WTC11 (cell line): ENCODE measurements around the gene EHD1.

Experiments
- CTCF ChIP-seq: fragments of 200-600 bp; IDR thresholded peaks from 2 replicates; pipeline ENCODE4 v1.8.0; 2022; ENCODE audit warnings: antibody characterized with exemption
- MAX ChIP-seq: sonication (generic); formaldehyde crosslinking; IDR thresholded peaks from 2 replicates; pipeline ENCODE4 v1.8.0; 2022; ENCODE audit warnings: mild to moderate bottlenecking, missing genetic modification reagents
- PRDM15 ChIP-seq: sonication (generic); formaldehyde crosslinking; IDR thresholded peaks from 2 replicates; pipeline ENCODE4 v1.8.0; 2022; ENCODE audit warnings: missing genetic modification reagents
- SMAD4 ChIP-seq: sonication (generic); formaldehyde crosslinking; IDR thresholded peaks from 2 replicates; pipeline ENCODE4 v1.8.0; 2022; ENCODE audit warnings: mild to moderate bottlenecking, missing genetic modification reagents
- SP1 ChIP-seq: sonication (generic); formaldehyde crosslinking; conservative IDR thresholded peaks from 2 replicates; pipeline ENCODE4 v1.8.1; 2022; ENCODE audit warnings: missing genetic modification reagents
- ZNF671 ChIP-seq: fragments of 250-450 bp; sonication (Bioruptor Pico); IDR thresholded peaks from 2 replicates; pipeline ENCODE4 v1.8.0; 2021; ENCODE audit warnings: mild to moderate bottlenecking

- TF ChIP-seq CTCF: no peak
- TF ChIP-seq ZNF671: no peak
- TF ChIP-seq MAX (CRISPR knock-in tag): no peak
- TF ChIP-seq SMAD4 (CRISPR knock-in tag): no peak
- TF ChIP-seq PRDM15: no peak
- no peak for TF ChIP-seq SP1
Observed at GRCh38 chr11:64892411-64892831, 14.0 kb upstream of the EHD1 start.
